NOMO-1 (cell line): ENCODE measurements around the gene CSMD2.

Source experiments
- DNase-seq, 2 experiments: peaks; one replicate each; lab custom pipeline; 2025; ENCODE audit not compliant: unreplicated experiment in 2 of 2; lab: John Stamatoyannopoulos, UW

CSMD2 gene

DNA sequence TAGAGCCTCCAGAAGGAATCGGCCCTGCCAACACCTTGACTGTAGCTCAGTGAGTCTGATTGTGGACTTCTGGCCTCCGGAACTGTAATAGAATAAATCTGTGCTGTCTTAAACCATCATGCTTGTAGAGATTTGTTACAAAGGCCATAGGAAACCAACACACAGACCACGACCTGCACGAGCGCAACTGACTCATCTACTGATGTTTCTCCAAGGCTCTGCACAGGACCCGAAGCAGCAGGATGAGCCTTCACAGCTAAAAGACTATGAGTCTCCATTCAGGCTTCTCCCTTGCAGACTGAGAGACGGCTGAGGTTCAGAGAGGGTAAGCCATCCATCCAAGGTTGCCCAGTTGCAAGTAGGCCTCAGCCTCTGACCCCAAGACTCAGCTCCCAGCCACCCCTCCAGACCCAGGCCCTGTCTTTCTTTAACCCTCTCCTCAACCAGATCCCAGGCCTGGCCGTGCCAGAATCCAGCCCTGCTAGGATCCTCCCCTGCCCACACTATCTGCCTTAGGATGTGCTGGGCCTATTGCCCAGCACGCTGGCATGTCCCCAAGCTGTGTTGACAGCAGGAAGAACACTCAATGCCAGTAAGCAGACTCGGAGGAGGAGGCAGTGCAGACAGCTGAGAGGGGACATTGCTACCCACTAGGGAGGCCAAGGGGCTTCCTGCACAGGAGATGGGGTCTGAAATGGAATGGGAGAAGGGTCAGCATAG is 192.2 kb downstream of the CSMD2 start:
- no peak for DNase-seq

DNA sequence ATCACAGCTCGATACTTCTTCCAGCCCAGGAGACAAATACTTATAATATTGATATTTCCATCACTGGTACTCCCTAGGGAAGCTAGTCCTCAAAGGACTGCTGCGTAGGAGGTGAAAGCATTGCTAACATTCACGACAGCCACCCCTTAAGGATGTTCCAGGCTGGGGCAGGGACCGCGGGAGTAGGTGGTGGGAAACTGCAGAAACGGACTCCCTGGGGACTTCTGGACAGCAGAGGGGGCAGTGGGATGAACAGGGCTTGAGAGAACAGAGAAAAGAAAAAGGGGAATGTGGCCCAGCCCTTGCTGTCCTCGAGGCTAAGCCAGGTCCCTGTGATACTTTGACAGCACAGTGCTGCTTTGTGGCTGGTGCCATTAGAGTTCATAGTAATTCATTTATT is 193.1 kb downstream of the CSMD2 start:
- DNase-seq, result no peak

GRCh38 chr1:33971018-33971710 is 193.9 kb downstream of the CSMD2 start:
- DNase-seq, result no peak

DNA sequence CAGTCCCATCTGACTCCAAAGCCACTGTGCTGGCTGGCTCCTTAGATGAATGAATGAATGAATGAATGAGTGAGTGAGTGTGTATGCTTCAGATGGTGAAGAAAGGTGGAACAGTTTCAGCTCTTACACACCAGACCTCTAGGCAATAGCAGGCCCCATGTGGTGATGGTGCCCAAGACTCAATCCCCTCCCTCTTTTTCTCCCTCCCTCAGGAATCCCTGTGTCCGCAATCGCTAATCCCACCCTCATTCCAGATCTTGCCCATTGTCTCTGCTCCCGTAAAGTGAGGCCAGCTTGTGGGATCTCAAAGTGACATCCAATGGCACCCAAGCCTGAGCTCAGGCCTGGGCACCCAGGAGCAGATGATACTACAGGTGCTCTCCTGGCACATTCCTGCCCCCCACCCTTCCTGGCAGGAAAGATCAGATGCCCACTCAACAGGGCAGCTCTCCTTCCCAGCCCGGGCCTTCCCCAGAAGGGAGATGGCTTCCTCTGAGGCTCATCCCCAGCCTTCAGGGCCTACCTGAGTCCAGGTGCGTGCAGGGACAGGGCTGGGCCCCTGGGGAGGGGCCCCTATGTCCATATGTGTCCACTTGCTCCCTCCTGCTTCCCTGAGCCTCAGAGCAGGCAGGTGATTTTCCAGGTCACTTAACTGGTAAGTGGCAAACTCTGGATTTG is 194.7 kb downstream of the CSMD2 start:
- DNase-seq, result no peak

GRCh38 chr1:33966346-33967141 is 198.5 kb downstream of the CSMD2 start:
- DNase-seq, result peak; percentile 72 to 78

DNA sequence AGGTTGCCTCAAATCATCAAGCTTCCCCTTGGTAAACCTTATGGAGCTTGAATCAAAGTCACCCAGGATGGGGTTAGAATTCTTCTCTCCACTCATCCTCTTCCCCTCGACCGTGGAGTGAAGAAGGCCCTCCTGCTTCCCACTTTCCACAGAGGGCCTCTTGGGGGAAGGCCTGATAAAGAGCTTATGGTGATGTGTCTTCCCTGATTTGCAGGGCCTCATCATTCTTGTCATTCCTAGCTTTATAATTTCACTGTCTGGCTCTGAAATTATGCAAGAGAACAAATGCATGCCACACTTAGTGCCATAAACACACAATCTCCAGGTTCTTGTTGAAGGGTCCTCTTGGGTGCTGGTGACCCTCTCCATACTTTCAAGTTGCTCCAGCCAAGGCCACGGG is 199.9 kb downstream of the CSMD2 start:
- no peak for DNase-seq

DNA sequence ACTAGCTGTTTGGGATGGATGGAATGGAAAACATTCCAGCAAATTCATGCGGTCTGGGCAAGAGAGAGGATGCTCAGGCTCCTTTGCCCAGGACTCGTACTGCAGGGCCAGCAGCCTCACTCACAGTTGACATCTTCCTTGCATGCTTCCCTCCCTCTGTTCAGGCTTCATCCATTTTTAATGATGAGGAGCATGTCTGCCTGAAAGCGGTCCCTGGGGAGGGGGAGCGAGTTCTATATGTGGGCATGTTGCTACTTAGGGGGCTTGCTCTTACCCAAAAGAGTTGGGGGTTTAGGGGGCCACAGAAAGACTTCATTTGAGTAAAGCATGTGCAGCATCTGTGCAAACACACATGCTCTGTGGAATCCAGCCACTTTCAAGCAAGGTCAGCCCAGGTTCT is 203.0 kb downstream of the CSMD2 start:
- DNase-seq, result no peak

DNA sequence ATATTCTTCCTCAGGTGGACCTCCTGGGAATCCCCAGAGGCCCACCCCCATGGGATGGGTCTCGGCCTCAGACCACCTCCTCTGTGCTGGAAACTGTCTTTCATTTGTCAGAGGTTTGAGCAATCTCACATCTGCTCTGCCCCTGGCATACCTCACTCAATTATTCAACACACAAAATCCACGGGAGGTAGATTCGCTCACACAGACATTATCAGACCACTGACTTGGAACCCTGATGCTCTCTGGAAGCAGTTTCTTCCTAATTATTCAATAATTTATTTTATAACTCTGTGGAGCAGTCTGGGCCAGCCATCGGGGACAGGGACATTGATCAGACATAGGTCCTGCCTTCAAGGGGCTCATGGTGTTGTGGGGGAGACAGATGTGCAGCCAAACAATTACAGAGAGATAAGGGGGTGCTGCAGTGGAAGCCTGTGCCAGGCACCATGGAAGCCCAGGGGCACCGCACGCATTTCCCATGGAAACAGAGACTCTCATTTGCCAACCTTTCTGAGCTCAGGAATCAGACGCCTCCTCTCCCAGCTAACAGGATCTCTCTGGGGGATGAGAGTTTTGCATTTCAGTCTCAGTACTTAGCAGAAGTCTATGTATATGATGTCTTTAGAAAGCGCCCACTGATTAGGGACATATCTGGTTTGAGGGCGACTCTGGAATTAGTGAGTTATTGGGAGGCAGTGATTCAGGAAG is 204.7 kb downstream of the CSMD2 start:
- DNase-seq, result no peak

- no peak for DNase-seq
These were observed 207.2 kb downstream of the CSMD2 start for GRCh38 chr1:33957854-33958253.

DNA sequence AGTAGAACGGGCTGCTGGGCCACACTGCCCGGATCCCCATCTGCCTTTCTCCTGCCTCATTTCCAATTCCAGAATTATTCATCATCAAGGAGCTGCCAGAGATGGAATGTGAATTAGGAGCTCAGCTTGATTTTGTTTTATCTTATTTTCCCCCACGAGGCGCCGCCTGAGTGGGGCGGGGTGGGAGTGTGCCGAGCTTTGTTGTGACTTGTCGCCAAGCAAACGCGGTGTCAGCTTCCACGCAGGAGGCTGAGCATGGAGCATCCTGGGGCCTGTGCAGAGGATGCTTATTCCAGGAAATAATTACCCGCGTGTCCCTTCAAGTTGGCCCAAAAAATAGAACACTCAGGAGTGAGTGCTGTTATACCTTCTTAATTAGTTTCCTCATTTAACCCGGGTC is 209.9 kb downstream of the CSMD2 start:
- DNase-seq, result no peak

DNA sequence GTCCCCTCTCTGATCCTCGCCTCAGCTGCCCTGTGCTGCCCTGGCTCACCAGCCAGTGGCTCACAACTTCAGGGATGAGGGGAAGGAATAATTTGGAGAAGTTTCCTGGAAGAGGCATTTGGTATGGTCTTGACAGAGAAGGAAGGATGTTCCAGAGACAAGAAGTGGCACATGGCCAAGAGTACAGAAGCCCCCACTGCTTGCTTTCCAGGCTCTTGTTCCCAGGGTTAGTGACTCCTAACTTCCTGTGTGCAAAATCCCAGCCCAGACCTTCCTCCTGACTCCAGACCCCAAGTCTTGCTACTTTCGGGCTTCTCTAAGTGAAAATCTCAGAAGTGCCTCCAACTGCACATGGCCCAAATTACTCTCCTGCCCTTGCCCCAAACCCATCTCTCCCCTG is 215.5 kb downstream of the CSMD2 start:
- DNase-seq, result no peak

GRCh38 chr1:33948291-33948690 is 216.7 kb downstream of the CSMD2 start:
- no peak for DNase-seq

DNA sequence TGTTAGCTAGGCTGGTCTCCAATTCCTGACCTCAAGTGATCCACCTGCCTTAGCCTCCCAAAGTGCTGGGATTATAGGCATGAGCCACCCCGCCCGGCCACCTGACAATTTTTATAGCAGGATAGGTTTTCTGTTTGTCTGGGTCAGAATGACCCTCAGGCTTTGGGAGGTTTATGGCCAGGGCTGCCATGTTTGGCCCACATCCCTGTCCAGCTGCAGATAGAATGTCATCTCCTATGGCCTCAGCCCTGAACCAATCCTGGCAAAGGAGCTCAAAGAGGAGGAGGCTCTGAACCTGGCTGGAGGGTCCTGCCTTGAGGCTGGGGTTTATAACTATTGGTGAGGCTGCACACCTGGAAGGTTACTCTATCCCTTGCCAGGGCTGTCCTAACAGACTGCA is 218.2 kb downstream of the CSMD2 start:
- DNase-seq, result no peak

DNA sequence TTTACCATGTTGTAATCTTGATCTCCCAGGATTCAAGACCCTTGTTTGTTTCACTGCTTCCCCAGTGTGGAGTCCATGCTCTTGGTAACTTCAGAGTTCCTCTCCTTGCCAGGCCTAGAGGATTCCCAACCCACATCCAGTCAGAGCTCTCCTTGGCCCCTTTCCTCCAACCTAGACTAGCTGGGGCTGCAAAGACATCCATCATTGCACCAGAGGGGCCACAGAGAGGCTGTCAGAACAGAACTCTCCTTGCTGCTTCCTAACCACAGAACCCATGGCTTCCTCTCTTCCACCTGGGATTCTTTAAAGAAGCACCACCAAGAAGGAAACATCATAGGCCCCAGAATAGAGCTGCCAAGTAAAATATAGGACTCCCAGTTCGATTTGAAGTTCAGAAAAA is 220.2 kb downstream of the CSMD2 start:
- no peak for DNase-seq

DNA sequence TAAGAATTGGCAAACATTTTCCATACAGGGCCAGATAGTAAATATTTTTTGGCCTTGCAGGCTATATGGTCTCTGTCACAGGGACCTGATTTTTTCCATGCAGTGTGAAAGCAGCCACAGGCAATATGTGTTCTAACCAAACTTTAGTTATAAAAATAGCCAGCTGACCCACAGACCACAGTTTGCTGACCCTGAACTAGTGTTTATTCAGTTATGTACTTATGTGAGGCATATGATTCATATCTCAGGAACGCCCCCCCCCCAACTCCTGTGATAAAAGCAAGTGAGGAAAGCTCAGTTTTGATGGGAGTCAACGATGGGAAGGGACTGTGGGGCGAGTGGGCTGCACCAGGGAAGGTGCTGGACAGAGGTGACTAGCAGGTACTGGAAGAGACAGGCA is 221.1 kb downstream of the CSMD2 start:
- no peak for DNase-seq

DNA sequence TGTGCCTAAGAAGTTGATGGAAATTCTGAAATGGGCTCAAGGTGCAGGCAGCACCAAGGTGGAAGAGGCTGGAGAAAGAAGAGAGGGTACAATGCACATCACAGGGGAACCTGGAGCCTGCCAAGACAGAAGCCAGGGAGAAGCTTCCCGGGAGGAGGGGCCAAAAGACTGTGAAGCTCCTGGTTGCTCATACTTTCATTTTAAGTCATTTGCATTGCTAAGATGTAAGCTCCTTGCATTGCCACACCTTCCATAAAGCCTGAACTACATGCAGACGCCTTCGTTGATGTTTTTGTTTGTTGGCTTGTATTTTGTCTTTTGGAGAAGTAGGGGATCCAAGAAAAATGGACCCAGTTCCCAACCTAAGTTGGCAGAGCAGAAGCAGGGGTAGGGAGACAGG is 232.2 kb downstream of the CSMD2 start:
- no peak for DNase-seq

DNA sequence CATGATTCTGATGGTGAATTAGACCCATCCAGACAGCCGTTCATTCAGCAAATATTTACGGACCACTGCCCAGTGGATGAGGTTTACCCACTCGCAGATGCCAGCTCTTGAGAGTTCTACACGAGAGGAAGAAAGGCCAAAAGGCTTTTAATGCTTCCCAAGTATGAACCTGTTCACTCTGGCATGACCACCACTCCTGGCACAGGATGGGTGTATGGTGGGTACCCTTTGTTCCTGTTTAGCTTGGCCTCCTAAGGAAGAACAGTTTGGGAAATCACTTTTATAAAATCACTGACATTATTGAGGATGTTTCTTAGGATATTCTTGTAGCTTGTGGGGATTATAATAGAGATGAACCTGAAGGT is 233.9 kb downstream of the CSMD2 start:
- DNase-seq, result no peak

- DNase-seq, result no peak
These were observed 234.5 kb downstream of the CSMD2 start for GRCh38 chr1:33930346-33931110.

GRCh38 chr1:33928251-33928650 is 236.8 kb downstream of the CSMD2 start:
- no peak for DNase-seq

GRCh38 chr1:33927721-33928120 is 237.3 kb downstream of the CSMD2 start:
- no peak for DNase-seq
